ENCODE data around the gene MPST. TPM values are rescaled to one million over a fixed set of nuclear protein-coding genes. Genes with fewer than 3 reads are reported as not detected.

The MPST gene
- total RNA-seq, 1 experiment from 2014 or later = 68.6 TPM

DNA sequence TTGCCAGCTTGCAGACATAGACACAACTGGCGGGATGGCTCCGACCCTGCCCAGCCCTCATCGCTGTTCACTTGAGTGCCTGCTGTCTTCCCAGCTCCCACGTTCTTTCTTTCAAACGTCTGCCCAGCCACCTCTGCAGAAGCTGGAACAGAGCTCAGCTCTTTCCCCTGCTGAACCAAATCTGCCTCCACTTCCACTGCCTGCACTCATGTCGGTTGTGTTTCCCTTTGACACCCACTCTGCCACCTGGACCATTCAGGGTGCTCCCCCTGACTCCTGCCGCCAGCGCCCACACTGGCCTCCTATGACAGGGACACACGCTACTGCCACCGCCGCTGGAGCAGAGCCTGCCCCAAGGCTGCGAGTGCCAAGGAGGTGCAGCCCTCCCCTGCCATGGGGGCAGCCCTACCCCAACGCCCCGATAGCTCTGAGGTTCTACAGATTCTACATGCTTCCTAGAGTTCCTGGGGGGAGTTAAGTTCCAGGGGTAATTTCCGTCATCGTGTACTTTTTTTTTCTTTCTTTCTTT, 38.2 kb upstream of the MPST start:
- Histone ChIP-seq H3K79me2 (ENCODE audit: insufficient read depth, low read length) (no peaks in the 10 kb centered on the region), H3K9me3 (ENCODE audit: control insufficient read depth in 1 of 2, insufficient read depth in 1 of 2, low read depth in 1 of 2, low read length in 2 of 2) (peaks cover 6 to 11% of the 10 kb centered on the region in 2 experiments; a peak in 2 of 4 replicates), H2AFZ (ENCODE audit: low read depth, low read length, poor library complexity, severe bottlenecking) (no peak overlapping the region), H3K9me2 (ENCODE audit: insufficient read depth) (no peaks in the 10 kb centered on the region), H3K4me2 (ENCODE audit: low read length) (no peak overlapping the region), H3K27ac (ENCODE audit: low read depth, low read length) (no peak overlapping the region), H3K4me1 (ENCODE audit: control insufficient read depth in 1 of 2, insufficient read depth in 2 of 2, low read length in 2 of 2) (peaks cover 5 to 12% of the 10 kb centered on the region in 2 experiments), H4K20me1 (ENCODE audit: insufficient read depth) (no peaks in the 10 kb centered on the region), H3K27me3 (ENCODE audit: insufficient read depth, low read length) (no peaks in the 10 kb centered on the region), H3K4me3 (replicated peaks in 1 of 2; ENCODE audit: low read depth in 1 of 2, low read length in 2 of 2) (no peak overlapping the region), H3K9ac (ENCODE audit: low read length) (no peak overlapping the region), H3K36me3 (ENCODE audit: control insufficient read depth in 1 of 2, insufficient read depth in 2 of 2, low read length in 2 of 2) (no peaks in the 10 kb centered on the region)
- TF ChIP-seq ELF1 (IDR thresholded peaks at IDR 0.05; ENCODE audit: borderline replicate concordance, low read depth) (no peak), EZH2phosphoT487 (IDR thresholded peaks at IDR 0.05; ENCODE audit: borderline replicate concordance) (no peak)
- TF ChIP-seq, protein P1, sequence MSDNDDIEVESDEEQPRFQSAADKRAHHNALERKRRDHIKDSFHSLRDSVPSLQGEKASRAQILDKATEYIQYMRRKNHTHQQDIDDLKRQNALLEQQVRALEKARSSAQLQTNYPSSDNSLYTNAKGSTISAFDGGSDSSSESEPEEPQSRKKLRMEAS (IDR thresholded peaks at IDR 0.05) = no peak
- no peak for ATAC-seq
- ChIA-PET POLR2A (no interaction called here), CTCF (no interaction called here), RAD21 (ENCODE audit: low non-redundant PET in 1 of 2, low total read pairs in 2 of 2, uncharacterized antibody in 2 of 2, unreplicated experiment in 2 of 2) (interaction anchor here in 1 of 2 experiments (1.3 kb wide), 1 partner anchor 199 kb away, joined by 3 read pairs; no protein-coding TSS in a partner anchor)
- no TSS peak for BruUV-seq (replicated peaks)
- intact Hi-C loops (cut with micrococcal nuclease) = no loop called here
- DNase-seq (ENCODE audit: low read depth, low spot score) = no peak

DNA sequence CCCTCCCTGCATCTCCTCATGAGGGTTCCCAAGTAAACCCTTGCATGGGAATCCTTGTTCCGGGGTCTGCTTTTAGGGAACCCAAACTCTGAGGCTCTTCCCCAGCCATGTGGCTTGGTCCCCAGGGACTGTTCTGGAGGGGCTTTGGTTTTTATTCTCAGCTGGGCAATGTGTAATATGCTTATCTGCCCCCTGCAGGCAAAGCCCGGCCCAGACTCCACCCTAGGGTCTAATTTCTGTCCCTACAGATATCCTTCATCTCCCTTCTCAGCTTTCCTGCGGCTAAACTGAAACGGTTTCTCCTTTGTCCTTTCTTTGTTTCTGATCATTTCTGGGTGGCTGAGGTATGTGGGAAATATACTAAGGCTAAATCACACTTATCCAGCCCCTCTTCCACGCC, 37.4 kb upstream of the MPST start:
- no peaks in the 10 kb centered on the region for H3K36me3 ChIP-seq (ENCODE audit: control insufficient read depth in 1 of 2, insufficient read depth in 2 of 2, low read length in 2 of 2)
- no peaks in the 10 kb centered on the region for H3K27me3 ChIP-seq (ENCODE audit: insufficient read depth, low read length)
- no peak overlapping the region for H3K9ac ChIP-seq (ENCODE audit: low read length)
- CTCF ChIA-PET = no interaction called here
- POLR2A ChIA-PET = no interaction called here
- RAD21 ChIA-PET (ENCODE audit: low non-redundant PET in 1 of 2, low total read pairs in 2 of 2, uncharacterized antibody in 2 of 2, unreplicated experiment in 2 of 2) = interaction anchor here in 1 of 2 experiments (1.3 kb wide), 1 partner anchor 199 kb away, joined by 3 read pairs; no protein-coding TSS in a partner anchor
- no peak overlapping the region for H2AFZ ChIP-seq (ENCODE audit: low read depth, low read length, poor library complexity, severe bottlenecking)
- H3K4me2 ChIP-seq (ENCODE audit: low read length) = no peak overlapping the region
- no peak overlapping the region for H3K4me3 ChIP-seq (replicated peaks in 1 of 2; ENCODE audit: low read depth in 1 of 2, low read length in 2 of 2)
- no peak for ATAC-seq
- intact Hi-C loops (cut with micrococcal nuclease) = no loop called here
- H3K9me3 ChIP-seq (ENCODE audit: control insufficient read depth in 1 of 2, insufficient read depth in 1 of 2, low read depth in 1 of 2, low read length in 2 of 2) = peaks cover 6 to 11% of the 10 kb centered on the region in 2 experiments; a peak in 2 of 4 replicates
- TF ChIP-seq, protein P2, sequence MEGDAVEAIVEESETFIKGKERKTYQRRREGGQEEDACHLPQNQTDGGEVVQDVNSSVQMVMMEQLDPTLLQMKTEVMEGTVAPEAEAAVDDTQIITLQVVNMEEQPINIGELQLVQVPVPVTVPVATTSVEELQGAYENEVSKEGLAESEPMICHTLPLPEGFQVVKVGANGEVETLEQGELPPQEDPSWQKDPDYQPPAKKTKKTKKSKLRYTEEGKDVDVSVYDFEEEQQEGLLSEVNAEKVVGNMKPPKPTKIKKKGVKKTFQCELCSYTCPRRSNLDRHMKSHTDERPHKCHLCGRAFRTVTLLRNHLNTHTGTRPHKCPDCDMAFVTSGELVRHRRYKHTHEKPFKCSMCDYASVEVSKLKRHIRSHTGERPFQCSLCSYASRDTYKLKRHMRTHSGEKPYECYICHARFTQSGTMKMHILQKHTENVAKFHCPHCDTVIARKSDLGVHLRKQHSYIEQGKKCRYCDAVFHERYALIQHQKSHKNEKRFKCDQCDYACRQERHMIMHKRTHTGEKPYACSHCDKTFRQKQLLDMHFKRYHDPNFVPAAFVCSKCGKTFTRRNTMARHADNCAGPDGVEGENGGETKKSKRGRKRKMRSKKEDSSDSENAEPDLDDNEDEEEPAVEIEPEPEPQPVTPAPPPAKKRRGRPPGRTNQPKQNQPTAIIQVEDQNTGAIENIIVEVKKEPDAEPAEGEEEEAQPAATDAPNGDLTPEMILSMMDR (IDR thresholded peaks at IDR 0.05 in 2 of 3, conservative IDR thresholded peaks at IDR 0.05 in 1 of 3; ENCODE audit: borderline replicate concordance in 1 of 3, insufficient read depth in 1 of 3, low read depth in 2 of 3, low read length in 2 of 3) = peak in 1 of 3 experiments; percentile 29; a peak in 2 of 6 replicates
- no peak for TF ChIP-seq ELF1 (IDR thresholded peaks at IDR 0.05; ENCODE audit: borderline replicate concordance, low read depth)
- no peak overlapping the region for H3K27ac ChIP-seq (ENCODE audit: low read depth, low read length)
- no TSS peak for BruUV-seq (replicated peaks)
- H3K4me1 ChIP-seq (ENCODE audit: control insufficient read depth in 1 of 2, insufficient read depth in 2 of 2, low read length in 2 of 2) = peaks cover 5 to 12% of the 10 kb centered on the region in 2 experiments
- DNase-seq (ENCODE audit: low read depth, low spot score) = no peak
- no peaks in the 10 kb centered on the region for H4K20me1 ChIP-seq (ENCODE audit: insufficient read depth)
- H3K79me2 ChIP-seq (ENCODE audit: insufficient read depth, low read length) = no peaks in the 10 kb centered on the region
- no peaks in the 10 kb centered on the region for H3K9me2 ChIP-seq (ENCODE audit: insufficient read depth)
